Thyroid gland (tissue), 4 donors: ENCODE measurements around the gene COPE.

Source experiments
- POLR2A ChIP-seq, 2 donors: fragments of 450-650 bp; IDR thresholded peaks; one replicate each; pipeline ENCODE4 v1.6.1; 2017; ENCODE audit warnings: antibody characterized with exemption in 2 of 2, mild to moderate bottlenecking in 2 of 2, moderate library complexity in 1 of 2
- TF ChIP-seq, protein P1 (sequence below), 6 experiments: fragments of 200-600 bp in 3 of 6; fragments of 450-650 bp in 3 of 6; sonication (generic) in 3 of 6; IDR thresholded peaks; one replicate each; pipeline ENCODE4 v1.5.1; 2016 to 2019; ENCODE audit warnings: antibody characterized with exemption in 6 of 6, mild to moderate bottlenecking in 2 of 6, inconsistent platforms in 1 of 6, moderate library complexity in 1 of 6

DNA sequence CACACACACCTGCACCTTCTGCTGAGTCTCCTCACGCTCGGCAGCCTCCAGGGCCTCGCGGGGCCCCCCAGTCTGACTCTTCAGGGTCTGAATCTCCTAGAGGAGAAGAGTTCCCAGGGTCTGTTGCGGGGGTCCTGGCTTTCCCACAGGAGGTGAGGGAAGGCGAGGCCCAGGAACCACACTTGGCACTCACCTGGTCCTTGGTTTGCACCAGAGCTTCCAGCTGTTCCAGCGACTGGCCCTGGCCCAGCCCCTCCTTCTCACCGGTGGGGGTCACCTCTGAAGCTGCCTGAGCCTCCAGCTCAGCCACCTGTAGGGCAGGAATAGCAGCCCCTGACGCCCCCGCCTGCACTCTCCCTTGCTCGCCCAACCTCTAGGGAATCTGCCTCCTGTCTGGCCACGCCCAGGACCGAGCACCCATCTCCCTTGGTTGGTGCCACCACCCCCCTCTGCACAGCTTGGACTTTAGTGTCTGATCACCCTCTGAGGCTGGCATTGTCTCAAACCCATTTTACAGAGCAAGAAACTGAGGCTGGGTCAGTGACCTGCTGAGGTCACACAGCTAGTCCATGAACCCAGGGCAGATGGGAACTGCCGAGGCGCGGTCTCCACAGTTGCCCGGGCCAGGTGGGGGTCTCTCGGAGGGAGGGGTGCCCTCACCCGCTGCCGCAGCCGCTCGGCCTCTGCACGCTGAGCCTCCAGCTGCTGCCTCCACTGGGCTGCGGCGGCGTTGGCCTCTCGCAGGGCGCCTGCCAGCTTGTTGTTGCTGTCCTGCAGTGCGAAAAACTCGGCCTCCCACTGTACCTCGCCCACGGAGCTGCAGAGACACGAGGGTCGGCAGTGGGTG is 12.4 kb upstream of the COPE start:
- TF ChIP-seq, protein P1, sequence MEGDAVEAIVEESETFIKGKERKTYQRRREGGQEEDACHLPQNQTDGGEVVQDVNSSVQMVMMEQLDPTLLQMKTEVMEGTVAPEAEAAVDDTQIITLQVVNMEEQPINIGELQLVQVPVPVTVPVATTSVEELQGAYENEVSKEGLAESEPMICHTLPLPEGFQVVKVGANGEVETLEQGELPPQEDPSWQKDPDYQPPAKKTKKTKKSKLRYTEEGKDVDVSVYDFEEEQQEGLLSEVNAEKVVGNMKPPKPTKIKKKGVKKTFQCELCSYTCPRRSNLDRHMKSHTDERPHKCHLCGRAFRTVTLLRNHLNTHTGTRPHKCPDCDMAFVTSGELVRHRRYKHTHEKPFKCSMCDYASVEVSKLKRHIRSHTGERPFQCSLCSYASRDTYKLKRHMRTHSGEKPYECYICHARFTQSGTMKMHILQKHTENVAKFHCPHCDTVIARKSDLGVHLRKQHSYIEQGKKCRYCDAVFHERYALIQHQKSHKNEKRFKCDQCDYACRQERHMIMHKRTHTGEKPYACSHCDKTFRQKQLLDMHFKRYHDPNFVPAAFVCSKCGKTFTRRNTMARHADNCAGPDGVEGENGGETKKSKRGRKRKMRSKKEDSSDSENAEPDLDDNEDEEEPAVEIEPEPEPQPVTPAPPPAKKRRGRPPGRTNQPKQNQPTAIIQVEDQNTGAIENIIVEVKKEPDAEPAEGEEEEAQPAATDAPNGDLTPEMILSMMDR (IDR thresholded peaks at IDR 0.05) = no peak
- TF ChIP-seq POLR2A (IDR thresholded peaks at IDR 0.05) = no peak
